Fibroblast of skin of right quadriceps (primary cell): ENCODE results near the gene SSBP1.
A peak's percentile ranks its signal among the peaks of the same experiment; 100 is the strongest.
"Not testable (repeated sequence)": the region's sequence is repeated elsewhere in the genome, so short reads cannot be mapped to it uniquely, and the experiment has no call there.

Experiments used
- DNase-seq: peaks from one replicate; pipeline ENCODE4 v3.0.0-alpha.2; 2013

SSBP1 gene

DNA sequence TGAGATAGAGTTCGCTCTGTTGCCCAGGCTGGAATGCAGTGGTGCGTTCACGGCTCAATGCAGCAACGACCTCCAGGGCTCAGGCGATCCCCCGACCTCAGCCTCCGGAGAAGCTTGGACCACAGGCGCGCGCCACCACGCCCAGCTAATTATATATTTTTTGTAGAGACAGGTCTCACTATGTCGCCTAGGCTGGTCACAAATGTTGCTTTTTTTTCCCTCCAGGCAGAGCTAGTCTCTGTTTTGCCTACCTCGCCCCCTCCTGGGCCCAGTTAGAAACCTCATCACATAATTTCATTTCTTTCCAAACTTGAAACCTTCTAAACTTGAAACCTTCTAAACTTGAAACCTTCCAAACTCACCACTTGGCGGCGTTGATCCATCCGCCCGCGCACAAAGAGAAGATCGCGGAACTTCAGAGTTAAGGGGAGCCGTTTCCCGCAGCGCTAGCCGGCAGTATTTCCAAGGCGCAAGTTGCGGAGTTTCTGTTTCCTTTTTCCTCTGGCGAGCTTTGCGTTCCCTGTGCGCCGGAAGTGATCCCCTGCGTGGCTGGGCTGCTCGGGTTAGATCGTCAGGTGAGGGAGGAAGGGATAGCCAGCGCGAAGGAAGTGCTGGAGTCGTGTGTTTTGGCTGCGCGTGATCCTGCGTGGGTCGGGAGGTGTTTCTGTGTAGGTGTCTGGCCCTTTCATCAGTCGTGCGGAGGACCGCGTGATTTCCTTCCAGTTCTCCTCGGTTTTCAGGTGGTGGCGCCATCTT lies at the start of gene SSBP1:
TSS of gene SSBP1 (plus strand) at position 523 of the 756 bp plus-strand sequence. CDS start 809 bp downstream, outside the sequence.
- DNase-seq, result peak; percentile 96

- not testable (repeated sequence) for DNase-seq
Observed at GRCh38 chr7:141689072-141689825, 48.9 kb upstream of the SSBP1 start.

GRCh38 chr7:141691540-141691939 lies 46.6 kb upstream of the SSBP1 start:
- no peak for DNase-seq

DNA sequence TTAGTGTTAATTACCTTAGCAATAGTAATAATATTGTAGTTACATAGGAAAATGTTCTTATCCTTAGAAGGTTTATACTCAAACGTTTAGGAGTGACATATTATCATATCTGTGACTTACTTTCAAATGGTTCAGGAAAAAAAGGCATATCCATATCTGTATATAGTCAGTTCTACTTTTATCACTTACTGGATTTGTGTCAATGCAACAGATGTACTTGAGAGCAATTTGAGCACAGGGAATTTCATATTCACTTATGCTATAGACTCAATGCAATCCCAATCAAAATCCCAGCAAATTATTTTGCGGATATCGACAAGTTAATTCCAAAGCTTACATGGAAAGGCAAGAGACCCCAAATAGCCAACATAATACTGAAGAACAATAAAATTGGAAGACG lies 46.2 kb upstream of the SSBP1 start:
- no peak for DNase-seq

- no peak for DNase-seq
Observed at GRCh38 chr7:141693082-141693481, 45.1 kb upstream of the SSBP1 start.

- DNase-seq, result no peak
Observed at GRCh38 chr7:141695803-141696289, 42.3 kb upstream of the SSBP1 start.

DNA sequence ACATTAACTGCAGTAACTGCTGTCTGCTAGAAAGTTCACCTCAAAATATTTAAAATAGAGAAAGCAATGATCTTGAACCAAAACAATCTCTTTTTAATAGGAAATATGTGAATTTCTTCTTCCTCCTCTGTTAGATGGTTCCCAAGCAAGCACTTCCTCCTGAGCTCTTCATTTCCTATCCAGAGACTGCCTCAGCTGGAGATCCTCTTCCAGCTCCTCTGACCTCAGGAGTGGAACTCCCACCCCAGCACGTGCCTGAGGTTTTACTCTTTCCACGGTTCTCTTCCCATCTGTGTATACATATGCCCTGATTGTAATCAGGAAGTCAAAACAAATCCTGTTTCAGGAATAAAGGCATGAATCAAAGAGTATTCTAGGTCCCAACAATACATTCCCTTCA lies 41.8 kb upstream of the SSBP1 start:
- DNase-seq, result no peak

GRCh38 chr7:141697211-141697871 lies 40.8 kb upstream of the SSBP1 start:
- DNase-seq, result peak; percentile 57

DNA sequence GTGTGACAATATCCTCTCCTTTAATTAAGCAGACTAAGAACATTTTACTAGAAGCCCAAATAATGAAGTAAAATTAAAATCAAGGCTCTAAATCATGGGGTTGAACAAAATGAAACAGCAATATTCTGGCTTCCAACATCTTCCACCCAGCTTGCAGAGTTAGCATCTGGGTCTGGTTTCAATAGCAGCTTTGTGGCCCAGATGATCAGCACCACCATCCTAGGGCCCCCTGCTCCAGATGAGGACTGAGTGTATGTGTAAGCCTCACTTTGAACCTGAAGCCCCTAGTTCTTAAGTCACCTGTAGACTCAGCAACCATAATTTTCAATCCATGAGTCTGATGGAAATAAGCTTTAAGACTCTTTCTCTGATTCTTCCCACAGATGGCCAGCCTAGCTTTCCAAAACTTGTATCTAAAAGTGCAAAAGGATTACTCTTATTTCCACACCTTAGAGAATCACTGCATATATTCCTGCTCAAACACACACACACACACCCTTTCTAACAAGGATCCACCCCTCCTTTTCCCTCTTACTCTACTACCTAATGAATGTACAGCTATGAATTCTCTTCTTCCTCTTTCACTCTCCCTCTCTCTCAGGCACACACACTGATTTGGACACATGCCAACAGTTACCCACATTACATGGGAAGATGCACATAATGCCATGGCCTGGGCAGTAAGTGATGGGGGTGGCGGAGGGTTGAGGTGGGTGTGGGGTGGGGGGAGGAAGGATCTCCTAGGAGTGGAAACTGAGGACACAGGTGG lies 39.7 kb upstream of the SSBP1 start:
- no peak for DNase-seq

DNA sequence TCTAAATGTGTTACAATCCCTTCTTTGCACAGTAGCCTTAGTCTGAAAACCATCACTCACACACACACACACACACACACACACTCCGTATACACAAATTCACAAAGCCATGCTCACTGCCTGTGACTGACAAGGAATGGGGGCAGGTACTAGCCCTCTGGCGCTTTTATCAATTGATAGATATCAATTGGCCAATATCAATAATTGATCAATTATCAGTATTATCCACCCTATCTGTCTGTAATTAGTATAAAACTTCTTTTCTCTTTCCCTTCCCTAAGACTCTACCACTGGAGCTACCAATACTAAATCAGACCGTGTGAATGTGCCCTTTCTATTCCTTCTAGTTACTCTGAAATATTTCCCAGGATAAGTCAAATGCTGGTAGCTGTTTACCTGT lies 38.3 kb upstream of the SSBP1 start:
- no peak for DNase-seq

GRCh38 chr7:141700296-141700847 lies 37.8 kb upstream of the SSBP1 start:
- DNase-seq, result no peak

- no peak for DNase-seq
Observed at GRCh38 chr7:141700848-141701371, 37.2 kb upstream of the SSBP1 start.

DNA sequence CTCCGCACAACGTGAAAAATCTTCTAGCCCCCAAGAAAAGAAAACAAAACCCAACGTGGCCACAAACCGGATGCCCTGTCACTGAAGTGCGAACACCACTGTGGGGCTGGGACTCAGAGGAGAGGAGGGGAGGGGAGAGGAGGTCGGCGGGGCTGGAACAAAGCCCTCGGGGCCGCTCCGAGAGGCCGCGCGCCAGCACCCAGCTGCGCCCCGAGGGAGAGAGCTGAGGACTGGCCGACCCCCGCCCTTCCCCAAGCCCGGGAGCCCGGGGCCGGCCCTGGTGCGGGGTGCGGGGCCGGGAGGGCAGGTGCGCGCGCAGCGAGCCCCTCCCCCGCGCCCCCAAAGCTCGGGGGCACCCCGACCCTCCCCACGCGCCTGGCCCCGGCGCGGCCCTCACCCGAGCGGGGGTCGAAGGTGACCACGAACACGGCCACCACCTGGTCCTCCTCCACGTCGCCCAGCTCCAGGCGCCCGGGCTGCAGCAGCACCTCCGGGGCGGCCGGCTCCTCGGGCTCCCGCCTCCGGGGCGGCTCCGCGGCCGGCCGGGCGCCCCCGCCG lies 36.6 kb upstream of the SSBP1 start:
- DNase-seq, result peak; percentile 15

- DNase-seq, result peak; percentile 29
Observed at GRCh38 chr7:141702047-141702567, 36.1 kb upstream of the SSBP1 start, which contains the start of gene DENND11. TSS of gene DENND11 (minus strand) at chr7:141702166. CDS start at chr7:141702153, 13 bp downstream.

DNA sequence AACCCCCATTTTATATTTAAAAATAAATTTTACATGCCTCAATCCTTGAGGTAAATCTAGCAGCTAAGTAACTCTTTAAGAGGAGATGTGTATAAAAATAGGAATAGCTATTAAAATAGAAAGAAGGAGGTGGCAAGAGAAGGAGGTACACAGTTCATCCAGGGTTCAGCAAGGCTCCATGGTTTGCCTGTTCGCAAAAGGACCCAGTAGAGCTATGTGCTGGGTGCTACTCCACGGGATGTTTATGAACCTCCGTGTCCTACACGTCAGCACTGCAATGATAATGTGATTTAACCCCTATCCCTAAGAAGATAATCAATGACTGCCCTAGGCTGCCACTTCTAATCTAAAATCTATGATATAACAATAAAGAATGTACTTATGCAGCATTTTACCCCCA lies 35.3 kb upstream of the SSBP1 start:
- no peak for DNase-seq

GRCh38 chr7:141704112-141704511 lies 34.0 kb upstream of the SSBP1 start:
- DNase-seq, result no peak

- DNase-seq, result no peak
Observed at GRCh38 chr7:141704741-141705140, 33.4 kb upstream of the SSBP1 start.

- no peak for DNase-seq
Observed at GRCh38 chr7:141706239-141707064, 31.7 kb upstream of the SSBP1 start.

GRCh38 chr7:141708351-141708750 lies 29.8 kb upstream of the SSBP1 start, which contains the start of gene WEE2:
TSS of gene WEE2 (plus strand) at chr7:141708353. CDS start at chr7:141708759, 406 bp downstream.
- no peak for DNase-seq

DNA sequence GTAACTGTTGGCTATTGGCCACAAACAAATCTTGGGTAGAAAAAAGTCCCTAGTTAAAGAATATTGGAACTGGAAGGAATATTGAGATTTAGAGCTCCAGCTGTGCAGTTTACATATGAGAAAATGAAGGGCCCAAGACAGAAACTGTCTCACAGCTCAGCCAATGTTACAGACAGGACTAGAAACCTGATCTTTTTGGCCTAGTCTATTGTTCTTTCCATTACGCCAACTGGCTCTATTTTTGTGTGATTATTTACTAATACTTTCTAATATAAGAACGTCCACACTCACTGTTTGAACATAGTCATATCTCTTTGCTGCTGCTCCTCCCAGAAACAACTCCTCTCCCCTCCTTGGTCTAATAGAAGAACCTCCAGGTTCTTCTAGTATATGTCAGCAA lies 28.8 kb upstream of the SSBP1 start:
- DNase-seq, result no peak
